NCI-H2029 treated with DMSO at 0.1 percent for 48 hours (cell line): ENCODE results near the gene GRIK3.

Experiments used
- DNase-seq: peaks from one replicate; lab custom pipeline; 2025; lab: John Stamatoyannopoulos, UW

The GRIK3 gene

DNA sequence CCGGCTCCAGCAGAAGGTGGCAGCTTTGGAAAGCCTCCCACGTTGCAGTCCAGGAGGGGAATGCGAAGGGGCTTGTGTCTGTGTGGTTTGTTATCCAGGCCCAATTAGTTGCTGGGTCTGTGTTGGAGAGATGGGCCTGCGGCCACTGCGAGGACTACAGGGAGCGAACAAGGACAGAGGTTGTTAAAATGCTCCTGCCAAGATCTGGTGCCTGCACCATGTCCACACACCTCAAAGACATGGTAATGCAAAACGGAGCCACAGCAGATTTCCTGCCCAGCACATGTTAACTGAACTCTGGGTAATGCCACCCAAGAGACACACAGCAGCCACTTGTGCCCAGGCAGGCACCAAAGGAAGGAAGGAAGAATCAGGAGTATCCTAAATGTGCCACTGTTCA, 18.6 kb downstream of the GRIK3 start:
- no peak for DNase-seq

DNA sequence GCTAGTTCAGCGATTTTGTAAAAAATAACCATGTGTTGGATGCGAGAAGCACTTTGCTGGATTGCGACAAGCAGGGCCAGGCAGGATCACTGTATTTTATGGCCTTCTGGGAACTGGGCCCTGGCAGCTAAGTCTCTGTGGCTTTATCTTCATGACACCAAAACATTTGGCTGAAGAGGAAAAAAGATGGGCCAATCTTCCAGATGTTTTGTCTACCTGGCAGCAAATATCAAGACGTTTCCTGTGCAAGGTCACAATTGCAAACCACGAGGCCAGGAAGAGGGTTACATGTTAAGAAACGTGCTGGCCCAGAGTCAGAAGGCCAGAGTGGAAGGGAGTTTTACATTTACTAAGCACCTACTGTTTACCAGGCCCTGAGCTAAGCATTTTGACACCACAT, 22.1 kb downstream of the GRIK3 start:
- no peak for DNase-seq

DNA sequence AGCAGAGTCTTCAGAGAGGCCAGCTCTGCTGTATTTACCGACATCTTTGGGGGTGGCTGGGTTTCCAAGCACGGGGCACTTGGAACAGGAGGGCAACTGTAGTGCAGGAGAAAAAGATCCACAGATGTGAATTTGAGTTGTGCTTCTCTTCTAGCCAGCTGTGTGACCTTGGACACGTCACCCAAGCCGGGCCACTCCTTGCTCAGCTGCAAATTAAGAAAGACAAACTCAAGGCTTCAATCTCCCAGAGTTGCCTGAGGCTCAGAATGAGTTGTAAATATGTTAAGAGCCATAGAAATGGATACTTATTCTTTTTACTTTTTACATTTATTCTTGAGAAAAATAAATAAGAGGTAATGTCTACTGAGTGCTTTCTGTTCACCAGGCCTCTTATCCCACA, 24.3 kb downstream of the GRIK3 start:
- no peak for DNase-seq

DNA sequence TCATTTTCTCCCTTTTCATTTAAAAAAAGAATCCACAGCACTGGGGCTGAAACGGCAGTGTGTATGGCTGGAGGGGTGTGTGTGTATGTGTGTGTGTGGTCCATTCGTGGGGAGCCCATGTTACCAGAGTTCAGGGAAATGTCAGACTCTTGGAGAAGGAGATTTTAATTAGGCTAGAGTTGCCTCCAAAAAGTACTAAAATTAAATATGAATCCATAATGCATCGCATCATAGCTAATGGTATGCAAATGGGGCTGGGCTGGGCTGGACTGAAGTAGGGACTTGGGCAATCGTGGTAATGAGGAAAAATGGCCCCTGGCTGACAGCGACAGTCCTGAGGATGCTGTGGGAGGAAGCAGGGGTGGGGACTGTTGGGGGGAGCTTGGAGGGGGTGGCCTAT, 24.8 kb downstream of the GRIK3 start:
- DNase-seq, result no peak

DNA sequence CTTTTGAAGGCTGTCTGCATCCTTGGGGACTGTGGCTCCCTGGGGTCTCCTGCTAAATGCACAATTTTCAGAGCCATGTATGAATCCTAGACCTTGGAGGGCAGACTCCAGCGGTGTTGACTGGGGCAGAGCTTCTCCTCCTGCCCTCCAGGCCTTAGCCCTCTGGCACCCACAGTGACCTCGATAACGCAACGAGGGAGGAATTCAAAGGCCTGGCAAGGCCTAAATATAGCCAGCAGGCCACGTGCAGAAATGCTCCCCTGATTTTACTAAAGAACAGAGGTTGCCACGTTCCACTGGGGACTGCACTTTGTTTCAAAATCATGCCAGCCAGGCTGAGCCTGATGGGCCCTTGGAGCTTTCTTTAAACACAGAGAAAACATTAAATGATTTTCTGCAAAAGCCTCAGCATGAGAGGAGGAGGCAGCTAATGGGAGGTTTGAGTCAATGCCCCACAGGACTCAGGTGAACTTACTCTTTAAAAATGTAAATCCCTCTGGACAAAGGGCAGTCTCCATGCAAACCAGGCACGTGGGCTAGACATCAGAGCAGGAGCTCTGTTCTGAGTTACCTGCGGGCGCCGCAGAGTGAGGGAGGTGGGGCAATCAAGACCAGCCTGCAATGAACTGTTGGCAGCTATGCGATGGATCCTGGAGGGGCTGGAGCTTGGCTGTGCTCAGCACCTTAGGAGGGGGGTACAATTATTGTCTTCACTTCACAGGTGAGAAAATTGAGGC, 28.0 kb downstream of the GRIK3 start:
- no peak for DNase-seq

DNA sequence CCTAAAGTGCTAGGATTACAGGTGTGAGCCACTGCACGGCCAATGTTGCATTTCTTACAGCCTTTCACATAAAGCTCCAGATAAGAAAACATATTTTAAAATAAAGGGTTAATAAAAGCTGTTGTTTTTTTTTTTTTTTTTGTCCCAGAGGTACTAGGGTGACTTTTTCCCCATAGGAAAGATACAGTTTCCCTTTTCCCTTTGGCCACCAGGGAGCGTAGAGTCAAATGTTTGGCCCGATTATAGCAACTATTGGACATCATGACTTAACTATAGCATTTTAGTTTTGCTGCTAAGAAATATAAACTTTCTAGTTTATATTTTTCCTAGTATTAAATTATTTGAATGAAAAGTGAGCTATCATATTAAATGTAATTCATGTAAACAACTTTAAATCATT, 31.4 kb downstream of the GRIK3 start:
- DNase-seq, result no peak

DNA sequence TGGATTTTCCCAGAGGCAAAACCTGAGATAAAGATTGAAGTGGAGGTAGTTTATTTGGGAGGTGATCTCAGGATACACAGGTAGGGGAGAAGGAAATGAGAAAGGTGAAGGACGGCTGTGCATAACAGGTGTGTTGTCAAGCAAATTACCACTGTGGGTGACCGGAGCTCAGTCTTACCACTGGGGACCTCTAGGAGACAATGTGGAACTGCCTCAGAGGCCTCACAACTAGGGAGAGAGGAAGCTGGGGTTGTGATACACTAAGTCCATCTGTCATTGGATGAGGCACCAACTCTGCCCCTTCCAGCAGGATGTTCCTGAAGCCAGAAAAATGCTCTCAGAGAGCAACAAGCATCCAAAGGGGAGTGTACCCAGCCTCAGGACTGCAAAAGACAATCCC, 32.6 kb downstream of the GRIK3 start:
- no peak for DNase-seq

DNA sequence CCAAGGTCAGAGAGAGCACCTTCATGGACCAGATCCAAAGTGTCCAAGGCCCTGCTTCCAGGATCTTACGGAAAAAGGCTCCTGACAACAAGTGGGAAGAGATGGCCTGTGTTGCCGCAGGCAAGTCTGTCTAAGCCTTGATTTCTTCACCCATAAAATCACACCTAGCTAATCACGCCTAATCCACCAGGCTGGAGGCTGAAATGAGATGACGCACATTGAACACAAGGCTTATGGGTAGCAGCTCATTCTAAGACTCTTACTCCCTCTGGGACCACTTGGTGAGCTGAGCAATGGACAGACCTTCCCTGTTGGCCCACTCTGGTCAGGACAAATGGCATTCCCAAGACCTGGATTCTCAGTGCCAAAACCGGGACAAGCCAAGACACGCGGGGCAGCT, 38.2 kb downstream of the GRIK3 start:
- no peak for DNase-seq

DNA sequence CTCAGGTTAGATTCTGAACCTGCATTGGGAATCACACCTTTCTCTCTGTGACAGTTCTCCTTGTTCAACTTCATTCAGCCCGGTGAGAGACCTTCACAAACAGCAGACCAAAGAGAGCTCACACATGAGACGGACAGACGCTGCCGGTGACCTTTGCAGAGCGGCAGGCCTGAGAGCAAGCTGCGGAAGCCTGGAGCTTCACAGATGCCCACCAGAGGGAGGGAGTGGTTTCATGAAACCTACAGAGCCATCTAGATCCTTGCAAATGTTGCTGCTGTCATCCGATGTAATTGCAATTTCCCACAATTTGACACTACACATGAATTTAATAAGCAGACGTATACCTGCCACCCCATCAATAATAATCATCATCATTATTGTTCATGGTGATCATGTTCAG, 39.4 kb downstream of the GRIK3 start:
- no peak for DNase-seq

DNA sequence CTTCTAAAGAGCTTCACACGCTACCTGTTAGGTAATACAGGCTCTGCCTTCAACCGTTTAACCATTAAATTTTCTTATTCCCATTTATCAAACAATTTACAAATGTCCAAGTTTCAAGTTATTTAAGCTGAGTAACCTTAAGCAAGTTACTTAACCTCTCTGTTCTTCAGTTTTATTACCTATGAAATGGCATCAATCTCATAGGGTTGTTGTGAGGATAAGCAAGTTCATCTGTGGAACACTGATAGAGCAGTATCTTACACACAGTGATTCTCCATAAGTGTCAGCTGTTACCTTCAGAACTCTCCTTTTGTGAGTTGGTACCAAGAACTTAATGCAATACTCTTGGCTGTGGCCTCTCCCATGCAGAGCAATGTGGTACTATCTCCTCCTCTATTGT, 40.0 kb downstream of the GRIK3 start:
- no peak for DNase-seq

DNA sequence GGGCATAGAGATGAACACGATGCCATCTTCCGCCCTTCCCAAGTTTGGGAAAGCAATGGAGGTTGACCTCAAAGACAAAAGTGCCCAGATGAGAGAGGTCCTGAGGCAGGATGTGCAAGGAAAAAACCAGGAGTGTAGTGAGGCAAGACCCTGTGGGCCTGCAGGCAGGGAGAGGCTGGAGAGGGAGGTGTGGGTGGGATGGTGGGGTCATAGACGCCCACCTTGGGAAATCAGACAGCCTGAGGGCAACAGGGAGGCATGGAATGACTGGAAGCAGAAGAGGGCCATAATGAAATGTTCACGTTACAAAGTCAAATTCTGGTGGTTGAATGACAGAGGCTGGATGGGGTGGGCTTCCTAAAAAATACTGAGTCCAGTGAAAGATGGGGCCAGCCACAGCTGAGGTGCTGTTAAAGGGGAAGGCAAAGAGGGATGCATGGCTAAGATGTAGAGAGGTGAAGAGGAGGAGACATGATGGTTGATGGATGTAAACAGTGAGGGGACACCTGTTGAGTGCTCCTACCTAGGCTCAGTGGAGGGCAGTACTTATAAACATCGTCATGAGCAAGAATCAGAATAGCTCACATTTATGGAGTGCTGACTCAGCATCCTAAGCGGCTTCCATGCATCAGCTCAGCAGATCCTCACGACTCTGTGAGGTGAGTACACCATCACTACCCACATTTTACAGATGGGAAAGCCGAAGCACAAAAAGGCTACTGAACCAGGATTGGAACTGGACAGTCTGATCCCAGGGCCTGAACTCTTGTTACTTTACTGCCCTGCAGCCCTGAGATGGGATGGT, 42.0 kb downstream of the GRIK3 start:
- no peak for DNase-seq

DNA sequence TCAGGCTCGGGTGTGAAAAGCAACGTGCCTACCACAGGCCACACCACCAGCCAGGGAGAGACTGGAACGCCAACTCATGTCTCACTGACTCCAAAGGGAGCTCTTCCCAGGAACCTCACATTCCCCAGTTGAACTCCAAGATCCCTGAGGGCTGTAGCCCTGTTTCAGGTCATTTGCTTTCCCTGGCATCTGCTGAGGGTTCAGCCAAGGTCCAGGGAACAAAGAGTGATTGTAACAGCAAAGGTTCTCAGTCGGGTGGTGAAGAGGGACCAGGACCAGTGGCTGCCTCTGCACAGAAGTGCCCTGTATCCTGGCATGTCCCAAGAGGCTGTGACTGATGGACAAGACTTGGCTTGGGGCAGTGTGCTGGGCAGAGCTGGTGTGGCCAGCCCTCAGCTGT, 42.8 kb downstream of the GRIK3 start:
- DNase-seq, result no peak

DNA sequence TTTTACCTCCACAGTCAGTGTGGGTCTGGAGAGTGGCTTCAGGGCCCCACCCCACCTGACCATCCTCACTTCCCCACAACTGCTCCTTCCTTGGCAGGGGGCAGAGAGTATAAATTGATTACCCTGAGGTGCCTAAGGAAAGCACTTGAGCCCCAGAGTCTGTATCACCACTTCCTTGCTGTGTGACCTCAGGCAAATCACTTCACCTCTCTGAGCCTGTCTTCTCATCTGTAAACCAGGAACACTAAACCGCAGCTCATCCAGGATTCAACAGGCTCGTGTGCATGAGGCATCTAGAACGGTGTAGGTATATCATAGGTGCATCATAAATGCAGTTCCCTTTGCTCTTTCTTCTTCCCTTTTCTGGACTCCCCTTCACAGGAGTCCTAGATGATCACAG, 43.4 kb downstream of the GRIK3 start:
- no peak for DNase-seq

DNA sequence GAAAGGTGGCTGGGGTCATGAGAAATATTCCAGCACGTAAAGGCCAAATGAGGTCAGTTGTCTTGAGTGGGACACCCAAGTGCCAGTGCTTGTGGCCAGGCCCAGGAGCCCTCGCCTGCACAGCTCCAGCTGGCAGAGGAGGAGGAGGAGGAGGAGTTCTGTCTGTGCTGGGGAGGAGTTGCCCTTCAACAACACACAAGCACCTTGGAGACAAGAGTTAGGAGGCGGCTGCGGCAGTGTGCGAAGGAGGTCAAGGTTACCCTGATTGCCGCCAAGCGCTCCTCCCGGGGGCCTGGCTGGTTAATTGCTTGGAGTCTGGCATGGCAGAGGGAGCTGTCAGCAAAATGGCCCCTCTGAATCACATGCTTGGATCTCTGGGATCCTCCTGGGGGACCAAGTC, 45.1 kb downstream of the GRIK3 start:
- DNase-seq, result no peak

DNA sequence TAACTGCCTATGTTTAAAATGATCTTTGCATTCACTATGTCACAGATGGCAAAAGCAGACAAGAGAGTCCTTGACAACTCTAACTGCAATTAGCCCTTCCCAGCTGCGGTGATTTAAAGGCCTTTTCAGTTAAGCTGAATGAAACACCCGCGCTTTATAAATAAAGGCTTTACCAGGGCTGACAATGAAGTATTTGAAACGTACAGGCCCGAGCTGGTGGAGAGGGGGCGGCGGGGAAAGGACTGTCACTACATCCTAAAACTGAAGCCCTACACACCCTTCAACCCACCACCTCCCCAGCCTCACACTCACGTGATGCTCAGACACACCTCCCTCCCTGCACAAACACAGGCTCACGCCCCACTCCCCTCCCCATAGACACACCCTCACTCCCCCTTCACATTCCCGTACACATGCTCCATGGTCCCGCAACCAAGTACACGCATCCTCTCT, 45.5 kb downstream of the GRIK3 start:
- no peak for DNase-seq

DNA sequence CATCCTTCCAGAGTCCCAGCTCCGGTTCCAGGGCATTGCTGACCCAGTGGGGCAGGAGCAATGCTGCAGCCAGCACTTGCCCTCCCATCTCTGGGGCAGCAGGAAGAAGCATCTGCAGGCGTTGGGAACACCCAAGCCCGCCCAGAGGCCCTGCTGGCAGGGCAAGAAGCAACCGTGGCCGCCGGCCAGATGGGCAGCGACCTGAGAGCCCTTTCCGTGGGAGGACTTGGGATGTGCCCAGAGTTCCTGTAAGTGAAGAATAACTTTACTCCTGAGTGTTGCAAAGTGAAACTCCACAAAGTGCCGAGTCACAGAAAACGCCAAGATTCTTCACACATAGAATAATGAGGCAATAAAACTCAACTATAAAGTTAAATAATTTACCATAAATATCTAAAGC, 46.0 kb downstream of the GRIK3 start:
- DNase-seq, result no peak

DNA sequence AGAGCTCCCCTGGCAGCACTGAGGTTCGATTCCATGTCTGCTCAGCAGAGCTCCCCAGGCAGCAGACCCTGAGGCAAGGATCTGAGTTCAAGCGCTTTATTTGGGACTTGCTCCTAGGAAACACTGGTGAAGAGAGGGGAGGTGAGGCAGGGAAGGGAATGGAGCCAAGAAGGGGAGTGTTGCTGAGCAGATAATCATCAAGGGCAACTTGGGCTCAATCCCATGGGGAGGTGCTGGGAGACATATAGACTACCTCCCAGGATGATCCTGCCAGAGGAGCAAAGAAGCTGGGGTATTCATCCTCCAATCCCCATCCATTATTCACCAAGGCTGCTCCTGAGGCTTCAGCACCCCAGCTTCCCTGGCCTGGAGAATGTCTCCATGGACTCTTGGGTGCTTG, 47.0 kb downstream of the GRIK3 start:
- no peak for DNase-seq

DNA sequence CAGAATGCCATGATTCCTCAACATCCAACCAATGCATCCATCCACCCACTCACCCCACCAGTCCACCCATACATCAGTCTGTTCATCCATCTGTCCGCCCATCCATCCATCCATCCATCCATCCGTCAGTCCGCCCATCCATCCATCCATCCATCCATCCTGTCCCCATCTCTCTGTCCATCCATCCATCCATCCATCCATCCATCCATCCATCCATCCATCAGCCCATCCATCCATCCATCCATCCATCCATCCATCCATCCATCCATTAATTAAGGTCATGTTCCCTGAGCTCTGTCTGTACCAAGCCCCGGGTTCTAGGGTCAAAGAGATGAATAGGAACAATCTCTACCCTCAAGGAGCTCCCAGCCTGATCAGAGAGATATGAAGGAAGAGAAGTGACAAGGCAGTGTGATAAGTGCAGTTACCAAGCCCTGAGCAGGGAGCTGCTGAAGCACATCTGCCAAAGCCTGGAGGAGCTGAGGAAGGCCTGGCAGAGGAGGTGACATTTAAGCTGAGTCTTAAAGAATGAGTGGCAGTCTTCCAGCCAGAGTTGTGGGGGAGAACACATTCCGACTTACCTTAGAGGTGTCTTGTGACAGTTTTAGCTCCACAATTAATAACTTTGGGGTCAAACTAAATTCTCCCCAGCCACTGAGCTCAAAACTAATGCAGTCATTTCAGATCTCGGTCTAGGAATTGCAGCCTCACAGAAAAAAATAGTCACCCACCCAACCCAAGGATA, 47.9 kb downstream of the GRIK3 start:
- no peak for DNase-seq

DNA sequence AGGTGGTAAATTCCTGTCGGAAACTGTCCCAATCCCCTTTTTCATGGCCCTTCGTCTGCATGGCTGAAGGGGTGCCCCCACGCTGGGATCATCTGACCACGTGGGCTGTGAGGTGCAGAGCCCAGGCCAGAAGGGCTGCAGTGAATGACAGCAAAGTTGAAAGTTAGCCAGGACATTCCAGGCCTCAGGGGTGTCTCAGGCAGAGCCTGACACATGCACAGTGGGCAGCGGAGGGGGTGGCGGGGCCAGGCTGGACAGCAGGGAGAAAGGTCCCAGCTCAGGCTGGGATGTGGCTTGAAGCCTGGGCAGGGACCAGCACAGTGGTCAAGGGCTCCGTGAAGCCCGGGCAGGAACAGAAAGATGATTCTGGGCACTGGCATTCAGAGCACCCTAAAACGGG, 49.6 kb downstream of the GRIK3 start:
- DNase-seq, result no peak

DNA sequence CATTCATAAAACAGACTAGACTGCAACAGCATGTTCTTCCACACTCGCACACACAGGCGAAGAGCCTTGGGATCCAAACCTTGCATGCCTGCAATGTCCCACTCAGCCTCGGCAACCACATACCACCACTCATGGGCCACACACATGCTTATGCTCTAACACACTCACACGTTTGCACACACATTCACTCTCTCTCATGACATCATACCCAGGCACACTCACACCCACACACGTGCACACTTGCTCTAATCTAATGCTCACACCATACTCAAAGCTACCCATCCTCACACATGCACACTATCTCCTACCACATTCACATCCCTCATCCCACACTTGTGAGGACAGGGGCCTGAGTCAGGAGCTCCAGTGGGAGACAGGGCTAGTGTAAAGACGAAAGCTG, 50.3 kb downstream of the GRIK3 start:
- no peak for DNase-seq

DNA sequence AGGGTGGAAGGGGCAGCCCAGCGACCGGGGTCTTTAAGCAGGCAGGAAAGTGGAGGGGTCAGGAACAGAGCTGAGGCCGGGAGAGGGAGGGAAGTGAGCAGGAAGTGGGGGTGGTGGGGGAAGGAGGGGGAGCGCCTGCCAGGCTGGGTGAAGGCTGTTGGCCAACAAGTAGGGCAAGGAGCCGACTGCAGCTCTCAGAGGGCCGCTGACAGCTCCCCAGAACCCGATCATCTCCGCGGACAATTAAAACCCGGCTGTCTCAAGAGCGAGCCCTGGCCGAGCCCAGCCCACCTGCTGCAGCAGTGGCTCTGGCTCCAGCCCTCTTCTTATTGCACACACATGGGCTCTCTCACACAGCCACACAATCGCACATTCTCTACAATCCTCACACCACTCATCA, 51.6 kb downstream of the GRIK3 start:
- no peak for DNase-seq

DNA sequence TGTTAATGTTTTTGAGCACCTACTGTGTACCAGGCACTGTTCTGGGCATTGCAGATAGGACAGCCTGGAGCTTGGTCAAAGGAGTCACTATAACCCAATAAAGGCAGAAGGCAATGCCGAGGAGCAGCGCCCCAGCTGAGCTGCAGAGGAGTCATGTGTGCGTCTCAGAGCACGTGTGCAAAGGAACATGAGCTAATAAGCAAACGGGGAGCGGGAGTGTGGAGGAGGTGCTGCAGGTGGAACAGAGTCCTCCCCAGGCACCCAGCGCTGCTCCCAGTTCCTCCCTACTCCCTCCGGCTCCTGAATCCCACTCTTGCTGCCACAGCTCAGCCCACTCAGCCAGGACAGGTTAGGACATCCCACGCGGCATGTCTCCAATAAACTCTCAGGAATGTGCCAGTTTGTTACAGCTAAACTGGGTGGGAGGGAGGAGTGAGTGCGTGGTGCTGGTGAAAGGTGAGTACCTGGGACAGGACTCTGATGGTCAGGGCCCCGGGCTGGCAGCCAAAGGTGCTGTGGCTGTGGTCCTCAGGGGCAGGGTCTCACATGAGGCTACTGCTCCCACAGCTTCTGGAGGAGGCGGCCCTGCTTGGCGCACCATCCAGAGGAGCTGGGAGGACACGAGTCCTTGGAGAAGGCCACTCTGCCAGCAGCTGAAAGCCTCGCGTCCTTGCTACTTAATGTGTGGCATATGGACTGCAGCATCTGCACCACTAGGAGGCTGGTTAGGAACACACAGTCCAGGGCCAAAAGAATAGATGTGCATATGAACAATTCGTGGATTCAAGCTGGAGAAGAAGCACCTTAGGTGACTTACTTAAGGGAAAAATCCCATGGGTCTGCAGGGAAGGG, 52.3 kb downstream of the GRIK3 start:
- DNase-seq, result no peak
